ENCODE results near the gene SKAP1.
"Not testable (repeated sequence)": the region's sequence is repeated elsewhere in the genome, so short reads cannot be mapped to it uniquely, and the experiment has no call there.

The SKAP1 gene

GRCh38 chr17:48276776-48277175, 153.2 kb downstream of the SKAP1 start:
- DNase-seq = no peak

- DNase-seq = no peak
Measured at GRCh38 chr17:48270899-48271298, 159.1 kb downstream of the SKAP1 start.

- no peak for DNase-seq
Measured at GRCh38 chr17:48269209-48269608, 160.8 kb downstream of the SKAP1 start.

GRCh38 chr17:48263731-48264035, 166.3 kb downstream of the SKAP1 start:
- no peak for DNase-seq

GRCh38 chr17:48262982-48263730, 166.9 kb downstream of the SKAP1 start:
- DNase-seq = no peak

- no peak for DNase-seq
Measured at GRCh38 chr17:48261297-48261880, 168.6 kb downstream of the SKAP1 start.

- DNase-seq = no peak
Measured at GRCh38 chr17:48259694-48260291, 170.2 kb downstream of the SKAP1 start.

GRCh38 chr17:48258331-48258730, 171.7 kb downstream of the SKAP1 start:
- DNase-seq = no peak

GRCh38 chr17:48255759-48256158, 174.3 kb downstream of the SKAP1 start:
- DNase-seq = no peak

- no peak for DNase-seq
Measured at GRCh38 chr17:48254896-48255295, 175.1 kb downstream of the SKAP1 start.

GRCh38 chr17:48253975-48254374, 176.0 kb downstream of the SKAP1 start:
- no peak for DNase-seq

- no peak for DNase-seq
Measured at GRCh38 chr17:48251950-48252349, 178.1 kb downstream of the SKAP1 start.

GRCh38 chr17:48250949-48251348, 179.1 kb downstream of the SKAP1 start:
- DNase-seq = no peak

GRCh38 chr17:48250059-48250458, 180.0 kb downstream of the SKAP1 start:
- DNase-seq = not testable (repeated sequence)

- no peak for DNase-seq
Measured at GRCh38 chr17:48247603-48248002, 182.4 kb downstream of the SKAP1 start.

- DNase-seq = no peak
Measured at GRCh38 chr17:48247038-48247437, 183.0 kb downstream of the SKAP1 start.

GRCh38 chr17:48246612-48247011, 183.4 kb downstream of the SKAP1 start:
- DNase-seq = no peak

- DNase-seq = not testable (repeated sequence)
Measured at GRCh38 chr17:48245465-48246033, 184.5 kb downstream of the SKAP1 start.

GRCh38 chr17:48244814-48245213, 185.2 kb downstream of the SKAP1 start:
- no peak for DNase-seq

GRCh38 chr17:48244121-48244711, 185.8 kb downstream of the SKAP1 start:
- no peak for DNase-seq

- DNase-seq = no peak
Measured at GRCh38 chr17:48241770-48242497, 188.1 kb downstream of the SKAP1 start.

- DNase-seq = peak; percentile 57
Measured at GRCh38 chr17:48241131-48241591, 188.9 kb downstream of the SKAP1 start.
